Aorta (tissue), 5 donors: ENCODE data around the gene UNC119B. TPM values are rescaled to one million over a fixed set of nuclear protein-coding genes. Genes with fewer than 3 reads are reported as not detected.
"Not testable (repeated sequence)": the region's sequence is repeated elsewhere in the genome, so short reads cannot be mapped to it uniquely, and the experiment has no call there.

Source experiments
- ATAC-seq: fragments of 200-7000 bp; cut with Tn5 transposase; one replicate; pipeline ENCODE4 v1.9.1; 2022; ENCODE audit warnings: moderate library complexity; ENCODE audit not compliant: low FRiP score
- DNase-seq, 2 donors: peaks; one replicate each; pipeline ENCODE4 v3.0.0-alpha.2; 2020
- H3K27ac ChIP-seq, 2 donors: one replicate each; pipeline ENCODE4 v1.5.1; 2013; ENCODE audit warnings: low read length in 2 of 2, mild to moderate bottlenecking in 2 of 2, moderate library complexity in 2 of 2, control low read depth in 1 of 2, inconsistent platforms in 1 of 2, low read depth in 1 of 2
- H3K27me3 ChIP-seq, 2 donors: one replicate each; pipeline ENCODE4 v1.6.1; 2013; ENCODE audit warnings: control low read depth in 1 of 2, low read length in 1 of 2, mild to moderate bottlenecking in 1 of 2, moderate library complexity in 1 of 2; ENCODE audit not compliant: insufficient read depth in 2 of 2, control insufficient read depth in 1 of 2
- H3K36me3 ChIP-seq, 2 donors: one replicate each; pipeline ENCODE4 v1.6.1; 2013; ENCODE audit warnings: control low read depth in 1 of 2, low read length in 1 of 2, mild to moderate bottlenecking in 1 of 2; ENCODE audit not compliant: insufficient read depth in 2 of 2, control insufficient read depth in 1 of 2
- H3K4me1 ChIP-seq, 2 donors: one replicate each; pipeline ENCODE4 v1.6.1; 2013; ENCODE audit warnings: low read length in 2 of 2, control low read depth in 1 of 2, mild to moderate bottlenecking in 1 of 2, moderate library complexity in 1 of 2; ENCODE audit not compliant: insufficient read depth in 2 of 2, control insufficient read depth in 1 of 2
- H3K4me3 ChIP-seq, 2 donors: one replicate each; pipeline ENCODE4 v1.5.1; 2013; ENCODE audit warnings: low read length in 2 of 2, control low read depth in 1 of 2, mild to moderate bottlenecking in 1 of 2
- H3K9me3 ChIP-seq: one replicate; pipeline ENCODE4 v1.6.1; 2013; ENCODE audit warnings: mild to moderate bottlenecking, low read length; ENCODE audit not compliant: control insufficient read depth
- WGBS, 2 donors: extraction: QIAGEN DNeasy Blood & Tissue Kit; methylation state at CpG; one replicate each; pipeline ENCODE4 v1.1.7; 2013; 5-methylcytosine and 5-hydroxymethylcytosine counted together
- intact Hi-C, 2 donors: fragments of 100-400 bp; cut with DNase I; formaldehyde crosslinking; loops; one replicate each; pipeline versions ENCODE4 v1.14.2 to v1.15.0; 2022
- polyA plus RNA-seq, 2 donors: library from polyadenylated mRNA; stranded (reverse); fragments of 200-250 nt; gene quantifications; one replicate each; pipeline ENCODE4 v1.2.3, GENCODE V29; 2013
- total RNA-seq, 2 donors: library from RNA; stranded (reverse); fragmentation: NEBNext Ultra II Directional; extraction: Animal tissue kit (Norgen Biotek cat#: 25700); gene quantifications; one replicate each; pipeline ENCODE4 v1.2.1, GENCODE V29; 2021
- donor health status: healthy with polysubstance abuse.
- donor health status: Bipolar disorder and iron deficiency.
- donor health status: DM: no; HTN: no; CAD: no.
- donor health status: DM: no; HTN: no; CAD: no.
- donor health status: DM: yes; HTN: yes; CAD: no.

UNC119B gene
- total and polyA plus RNA-seq, 4 donors = 13.6 to 24.4 (median 17.2) TPM

DNA sequence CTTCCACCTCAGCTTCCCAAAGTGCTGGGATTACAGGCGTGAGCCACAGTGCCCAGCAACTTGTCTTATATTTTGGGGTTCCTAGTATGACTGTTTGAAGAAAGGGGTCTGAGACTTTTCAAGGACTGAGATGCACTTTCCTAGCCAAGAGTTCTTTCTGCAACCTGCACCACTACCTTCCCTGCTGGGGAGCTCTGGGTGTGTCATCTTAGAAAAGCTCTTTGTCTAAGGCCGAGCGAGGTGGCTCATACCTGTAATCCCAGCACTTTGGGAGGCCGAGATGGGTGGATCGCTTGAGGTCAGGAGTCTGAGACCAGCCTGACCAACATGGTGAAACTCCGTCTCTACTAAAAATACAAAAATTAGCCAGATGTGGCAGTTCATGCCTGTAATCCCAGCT, 40.0 kb upstream of the UNC119B start:
- H3K27ac ChIP-seq, H3K4me1 ChIP-seq, ATAC-seq, H3K4me3 ChIP-seq, H3K27me3 ChIP-seq, DNase-seq, intact Hi-C loops, H3K36me3 ChIP-seq, H3K9me3 ChIP-seq: not testable (repeated sequence)
- 96 to 98% methylated on average over 6 of the region's 6 CpGs for WGBS, 2 donors

DNA sequence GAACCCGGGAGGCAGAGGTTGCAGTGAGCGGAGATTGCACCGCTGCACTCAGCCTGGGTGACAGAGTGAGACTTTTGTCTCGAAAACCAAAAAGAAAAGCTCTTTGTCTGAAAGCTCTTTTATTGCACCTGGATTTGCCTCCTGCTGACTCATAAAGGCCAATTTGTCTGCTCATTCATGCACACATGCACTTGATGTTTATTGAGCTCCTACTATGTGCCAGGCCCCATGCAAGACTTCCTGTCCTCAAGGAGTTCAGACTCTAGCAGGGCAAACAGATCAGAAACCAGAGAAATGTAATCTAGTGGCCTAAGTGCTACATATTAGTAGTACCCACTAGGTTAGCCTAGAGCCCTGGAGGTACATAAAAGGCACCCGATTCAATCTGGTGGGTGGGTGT, 39.6 kb upstream of the UNC119B start:
- Histone ChIP-seq H3K9me3 (no peaks in the 10 kb centered on the region), H3K36me3 (no peaks in the 10 kb centered on the region), H3K27ac (no peak overlapping the region), H3K27me3 (no peaks in the 10 kb centered on the region), H3K4me1 (no peaks in the 10 kb centered on the region), H3K4me3 (no peak overlapping the region)
- intact Hi-C loops = no loop called here
- DNase-seq (no peak), ATAC-seq (no peak)
- 94 to 95% methylated on average over 5 of the region's 5 CpGs for WGBS, 2 donors

DNA sequence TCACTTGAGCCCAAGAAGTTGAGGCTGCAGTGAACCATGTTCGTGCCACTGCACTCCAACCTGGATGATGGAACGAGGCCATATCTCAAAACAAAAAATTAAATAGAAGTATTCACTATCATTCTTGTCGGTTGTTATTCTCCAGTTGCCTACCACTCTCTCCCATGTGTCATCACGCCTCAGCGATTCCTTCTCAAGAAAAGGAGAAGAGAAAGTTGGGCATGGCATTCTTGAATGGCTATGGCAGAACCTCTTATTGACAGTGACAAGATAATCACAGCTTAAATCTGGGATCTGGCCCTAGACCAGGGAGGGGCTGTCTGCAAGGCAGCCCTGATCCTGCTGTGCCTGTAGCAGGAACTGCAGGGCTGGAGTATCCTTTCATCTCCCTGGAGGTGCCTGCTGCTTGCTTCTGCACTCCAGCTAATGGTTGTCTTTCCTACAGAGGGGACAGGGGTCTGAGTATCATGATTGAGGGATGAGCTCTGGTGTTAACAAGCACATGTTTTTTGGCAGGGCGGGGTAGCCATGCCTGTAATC, 36.1 kb upstream of the UNC119B start:
- H3K4me1 ChIP-seq = no peaks in the 10 kb centered on the region
- no peak for ATAC-seq
- H3K4me3 ChIP-seq = no peak overlapping the region
- 86 to 91% methylated on average over 6 of the region's 6 CpGs for WGBS, 2 donors
- no peak for DNase-seq
- no peak overlapping the region for H3K27ac ChIP-seq
- intact Hi-C loops = no loop called here
- H3K27me3 ChIP-seq = no peaks in the 10 kb centered on the region
- H3K36me3 ChIP-seq = no peaks in the 10 kb centered on the region
- no peaks in the 10 kb centered on the region for H3K9me3 ChIP-seq

DNA sequence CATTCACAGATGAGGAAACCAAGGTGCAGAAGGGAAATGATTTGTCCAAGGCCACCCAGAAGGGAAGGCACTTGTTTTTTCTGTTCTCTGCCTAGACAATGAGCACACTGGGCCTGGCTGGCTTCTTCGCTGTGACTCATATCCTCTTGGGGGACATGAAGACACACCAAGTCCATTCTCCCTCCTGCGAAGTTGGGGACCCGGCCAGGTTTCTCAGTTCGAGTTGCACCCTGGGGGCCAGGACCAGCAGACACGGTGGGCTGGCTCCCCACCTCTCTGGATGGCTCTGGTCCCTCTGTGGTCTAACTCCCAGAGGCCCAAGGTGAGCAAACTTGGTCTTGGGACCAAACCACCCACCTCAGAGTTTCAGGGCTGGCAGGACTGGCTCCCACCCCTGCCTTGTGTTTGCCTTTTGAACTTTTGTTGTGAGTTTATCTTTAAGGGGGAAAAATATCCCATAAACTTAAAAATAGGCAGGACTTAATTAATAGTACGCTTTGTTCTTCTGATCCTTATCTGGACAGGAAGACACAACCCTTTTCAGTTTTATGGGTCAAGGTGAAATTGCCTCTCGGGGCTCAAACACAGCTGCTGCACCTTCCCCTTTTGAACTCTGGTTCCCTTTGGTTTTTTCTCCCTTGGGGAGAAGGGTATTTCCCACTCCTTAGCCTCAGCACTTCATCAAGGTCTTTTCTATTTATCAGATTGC, 32.3 kb upstream of the UNC119B start:
- ATAC-seq (no peak), DNase-seq (no peak)
- Histone ChIP-seq H3K4me3 (no peak overlapping the region), H3K27ac (no peak overlapping the region), H3K4me1 (no peaks in the 10 kb centered on the region), H3K36me3 (no peaks in the 10 kb centered on the region), H3K9me3 (no peaks in the 10 kb centered on the region), H3K27me3 (no peaks in the 10 kb centered on the region)
- intact Hi-C loops = no loop called here
- WGBS, 2 donors = 75 to 81% methylated on average over 7 of the region's 7 CpGs

DNA sequence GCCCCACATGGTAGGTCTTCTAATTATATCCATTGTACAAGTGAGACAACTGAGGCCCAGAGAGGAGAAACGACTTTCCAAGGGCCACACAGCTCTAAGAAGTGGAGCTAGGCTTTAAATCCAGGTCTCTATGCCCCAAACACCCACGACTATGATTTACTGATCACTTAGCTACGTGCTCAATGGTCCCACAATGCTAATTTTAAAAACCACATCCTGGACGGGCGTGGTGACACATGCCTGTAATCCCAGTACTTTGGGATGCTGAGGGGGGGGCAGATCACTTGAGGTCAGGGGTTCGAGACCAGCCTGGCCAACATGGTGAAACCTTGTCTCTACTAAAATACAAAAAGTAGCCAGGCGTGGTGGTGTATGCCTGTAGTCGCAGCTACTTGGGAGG, 31.7 kb upstream of the UNC119B start:
- Histone ChIP-seq H3K4me3 (no peak overlapping the region), H3K9me3 (no peaks in the 10 kb centered on the region), H3K27ac (no peak overlapping the region), H3K27me3 (no peaks in the 10 kb centered on the region), H3K36me3 (no peaks in the 10 kb centered on the region), H3K4me1 (no peaks in the 10 kb centered on the region)
- ATAC-seq = no peak
- WGBS, 2 donors = 79 to 80% methylated on average over 8 of the region's 8 CpGs
- intact Hi-C loops = no loop called here
- no peak for DNase-seq

DNA sequence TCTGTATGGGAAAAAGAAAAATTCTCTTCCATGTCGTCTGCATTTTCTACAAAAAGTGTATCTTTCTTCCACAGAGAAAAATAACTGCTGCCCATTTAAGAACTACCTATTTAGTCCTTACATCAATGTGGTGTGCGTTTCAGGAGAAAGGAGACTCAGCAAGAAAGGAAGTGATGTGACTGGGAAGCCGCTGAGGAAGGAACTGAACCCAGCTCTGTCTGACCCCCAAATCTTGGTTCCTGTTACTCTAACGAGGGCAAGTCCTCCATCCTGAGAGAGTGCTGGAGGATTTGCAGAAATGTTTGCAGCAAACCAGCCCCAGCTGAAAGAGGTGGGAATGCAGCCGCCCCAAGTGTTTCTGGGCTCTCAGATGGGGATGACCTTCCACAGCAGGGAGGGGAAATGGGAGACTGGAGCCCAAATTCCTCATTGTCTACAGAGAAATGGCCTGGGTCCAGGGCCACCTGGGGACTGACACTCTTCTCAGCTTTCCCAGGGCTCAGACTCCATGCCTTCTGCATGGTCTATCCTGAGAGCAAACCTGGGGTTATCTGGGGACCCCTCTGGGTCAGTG, 30.0 kb upstream of the UNC119B start:
- intact Hi-C loops = no loop called here
- Histone ChIP-seq H3K4me3 (no peak overlapping the region), H3K27me3 (no peaks in the 10 kb centered on the region), H3K9me3 (no peaks in the 10 kb centered on the region), H3K4me1 (no peaks in the 10 kb centered on the region), H3K27ac (no peak overlapping the region), H3K36me3 (no peaks in the 10 kb centered on the region)
- no peak for ATAC-seq
- WGBS, 2 donors = 59 to 63% methylated on average over 5 of the region's 5 CpGs
- no peak for DNase-seq

DNA sequence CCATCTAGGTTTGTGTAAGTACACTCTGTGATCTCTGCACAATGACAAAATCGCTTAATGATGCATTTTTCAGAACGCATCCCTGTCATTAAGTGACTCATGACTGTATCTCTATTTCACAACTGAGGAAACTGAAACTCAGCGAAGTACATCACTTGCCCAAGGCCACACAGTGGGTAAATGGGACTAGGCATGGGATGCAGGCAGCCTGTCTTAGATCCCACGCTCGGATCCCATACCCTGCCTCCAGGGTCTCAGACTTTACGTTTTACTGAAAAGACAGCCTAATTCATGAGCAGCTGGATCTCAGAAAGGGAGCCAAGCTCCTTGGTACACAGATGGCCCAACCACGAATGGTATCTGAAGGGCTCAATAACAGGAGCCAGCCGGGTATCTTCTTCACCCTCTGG, 25.7 kb upstream of the UNC119B start:
- H3K9me3 ChIP-seq = no peaks in the 10 kb centered on the region
- peaks cover 6% of the 10 kb centered on the region in 2 donors for H3K4me1 ChIP-seq
- intact Hi-C loops = loop anchor here in 1 of 2 donors (2.0 kb wide), 1 partner anchor 34 kb away; no protein-coding TSS in a partner anchor
- DNase-seq = no peak
- no peak overlapping the region for H3K27ac ChIP-seq
- no peak overlapping the region for H3K4me3 ChIP-seq
- ATAC-seq = no peak
- 79 to 81% methylated on average over 8 of the region's 8 CpGs for WGBS, 2 donors
- H3K36me3 ChIP-seq = no peaks in the 10 kb centered on the region
- H3K27me3 ChIP-seq = no peaks in the 10 kb centered on the region

DNA sequence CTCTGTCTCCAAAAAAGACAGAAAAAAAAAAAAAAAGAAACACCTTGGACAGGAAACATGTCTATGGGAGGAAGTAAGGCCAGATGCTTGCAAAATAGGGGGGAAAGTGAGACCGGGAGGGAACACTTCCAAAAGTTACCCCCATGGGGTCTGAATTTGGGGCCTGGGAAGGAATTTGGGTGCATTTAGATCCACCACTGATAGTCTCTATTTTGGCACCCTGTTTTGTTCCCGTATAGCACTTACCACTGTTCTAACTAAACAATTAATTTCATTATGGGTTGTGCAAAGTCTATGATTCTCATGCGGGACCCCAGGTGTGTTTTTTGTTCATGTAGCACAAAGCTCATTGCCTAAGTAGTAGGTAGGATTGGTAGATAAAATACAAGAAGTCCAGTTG, 24.7 kb upstream of the UNC119B start:
- Histone ChIP-seq H3K4me1 (peaks cover 6% of the 10 kb centered on the region in 2 donors), H3K27me3 (no peaks in the 10 kb centered on the region), H3K4me3 (no peak overlapping the region), H3K9me3 (no peaks in the 10 kb centered on the region), H3K36me3 (no peaks in the 10 kb centered on the region), H3K27ac (no peak overlapping the region)
- ATAC-seq = no peak
- 75 to 80% methylated on average over 3 of the region's 3 CpGs for WGBS, 2 donors
- intact Hi-C loops = loop anchor here in 1 of 2 donors (2.0 kb wide), 1 partner anchor 35 kb away; no protein-coding TSS in a partner anchor
- DNase-seq = no peak
